Ascending aorta (tissue), 2 donors: ENCODE data around the gene COPS9. TPM values are rescaled to one million over a fixed set of nuclear protein-coding genes. Genes with fewer than 3 reads are reported as not detected.

Source experiments
- DNase-seq, 2 donors: peaks; one replicate each; pipeline ENCODE4 v3.0.0-alpha.2; 2019; ENCODE audit warnings: low spot score in 2 of 2
- H3K27ac ChIP-seq, 2 donors: fragments of 200-600 bp; sonication (generic); one replicate each; pipeline ENCODE4 v1.5.1; 2016 to 2017; ENCODE audit warnings: mild to moderate bottlenecking in 1 of 2
- H3K27me3 ChIP-seq: fragments of 200-600 bp; sonication (generic); one replicate; pipeline ENCODE4 v1.5.1; 2017
- H3K36me3 ChIP-seq, 2 donors: fragments of 200-600 bp; sonication (generic); one replicate each; pipeline ENCODE4 v1.5.1; 2016
- H3K4me1 ChIP-seq, 2 donors: fragments of 200-600 bp; sonication (generic); one replicate each; pipeline ENCODE4 v1.5.1; 2016 to 2017; ENCODE audit warnings: mild to moderate bottlenecking in 1 of 2
- H3K4me3 ChIP-seq, 2 donors: fragments of 200-600 bp; sonication (generic); one replicate each; pipeline ENCODE4 v1.5.1; 2016 to 2017; ENCODE audit warnings: mild to moderate bottlenecking in 1 of 2
- H3K9me3 ChIP-seq, 2 donors: fragments of 200-600 bp; sonication (generic); one replicate each; pipeline ENCODE4 v1.5.1; 2016
- CTCF ChIP-seq, 3 experiments: fragments of 200-600 bp in 2 of 3; fragments of 450-650 bp in 1 of 3; sonication (generic) in 2 of 3; IDR thresholded peaks; one replicate each; pipeline ENCODE4 v1.5.1; 2016 to 2019; ENCODE audit warnings: antibody characterized with exemption in 3 of 3, mild to moderate bottlenecking in 1 of 3, moderate library complexity in 1 of 3
- intact Hi-C: fragments of 100-400 bp; cut with DNase I; formaldehyde crosslinking; loops from one replicate; pipeline ENCODE4 v1.15.1; 2023
- total RNA-seq: library from RNA; depleted of rRNA; stranded (reverse); fragments of >200 nt; gene quantifications from one replicate; pipeline ENCODE4 v1.1.0, GENCODE V29; 2016

COPS9 gene
- total RNA-seq, 1 donor from 2014 or later: 4.7 TPM

DNA sequence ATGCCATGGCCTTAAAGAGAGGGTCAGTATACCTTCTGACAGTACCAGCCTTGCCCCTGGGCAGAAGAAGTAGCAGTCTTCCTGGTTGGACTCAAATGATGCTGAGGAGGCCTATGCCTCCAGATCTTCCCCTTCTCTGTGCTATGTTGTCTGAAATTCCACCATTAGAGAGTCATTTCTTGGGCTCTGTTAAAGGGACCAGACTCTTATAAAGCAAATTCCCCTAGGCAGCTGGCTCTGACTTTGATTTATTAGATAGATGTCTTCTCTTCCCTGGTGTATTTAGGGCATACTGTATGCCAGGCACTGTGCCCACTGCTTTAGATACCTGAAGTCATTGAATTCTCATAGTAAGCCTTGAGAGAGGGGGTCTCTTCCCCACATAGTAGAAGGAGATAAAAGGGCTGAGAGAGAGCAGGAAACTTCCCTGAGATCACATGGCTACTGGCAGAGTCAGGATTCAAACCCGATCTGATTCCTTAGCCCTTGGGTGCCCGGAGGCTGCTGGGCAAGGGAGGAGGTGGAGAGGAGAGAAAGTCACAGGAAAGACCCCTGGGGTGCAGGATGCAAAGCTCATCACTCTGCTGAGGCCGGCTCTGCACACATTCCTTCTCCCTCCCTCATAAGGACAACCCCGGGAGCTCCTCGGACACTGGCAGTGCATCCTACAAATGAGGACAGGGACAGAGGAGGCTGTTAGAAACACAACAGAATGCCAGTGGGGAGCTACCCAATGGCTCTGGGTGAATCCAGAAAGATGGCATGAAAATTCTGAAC lies 23.0 kb downstream of the COPS9 start:
- no peaks in the 10 kb centered on the region for H3K4me1 ChIP-seq
- H3K4me3 ChIP-seq: no peak overlapping the region
- intact Hi-C loops: no loop called here
- no peak overlapping the region for H3K27ac ChIP-seq
- no peak for TF ChIP-seq CTCF (IDR thresholded peaks at IDR 0.05)
- no peaks in the 10 kb centered on the region for H3K9me3 ChIP-seq
- no peaks in the 10 kb centered on the region for H3K27me3 ChIP-seq
- no peak for DNase-seq
- H3K36me3 ChIP-seq: no peaks in the 10 kb centered on the region

GRCh38 chr2:240111253-240111652 lies 24.9 kb downstream of the COPS9 start:
- H3K4me1 ChIP-seq: no peaks in the 10 kb centered on the region
- no peak for TF ChIP-seq CTCF (IDR thresholded peaks at IDR 0.05)
- no peak overlapping the region for H3K4me3 ChIP-seq
- H3K36me3 ChIP-seq: no peaks in the 10 kb centered on the region
- no peak for DNase-seq
- no peaks in the 10 kb centered on the region for H3K27me3 ChIP-seq
- H3K27ac ChIP-seq: no peak overlapping the region
- H3K9me3 ChIP-seq: no peaks in the 10 kb centered on the region
- intact Hi-C loops: no loop called here

GRCh38 chr2:240109386-240109785 lies 26.7 kb downstream of the COPS9 start:
- intact Hi-C loops: no loop called here
- no peak overlapping the region for H3K4me3 ChIP-seq
- H3K27me3 ChIP-seq: no peaks in the 10 kb centered on the region
- H3K36me3 ChIP-seq: no peaks in the 10 kb centered on the region
- no peak for TF ChIP-seq CTCF (IDR thresholded peaks at IDR 0.05)
- no peaks in the 10 kb centered on the region for H3K9me3 ChIP-seq
- no peaks in the 10 kb centered on the region for H3K4me1 ChIP-seq
- H3K27ac ChIP-seq: no peak overlapping the region
- DNase-seq: no peak

GRCh38 chr2:240107477-240107796 lies 28.7 kb downstream of the COPS9 start:
- intact Hi-C loops: no loop called here
- no peak for DNase-seq
- no peaks in the 10 kb centered on the region for H3K4me1 ChIP-seq
- H3K36me3 ChIP-seq: no peaks in the 10 kb centered on the region
- H3K4me3 ChIP-seq: no peak overlapping the region
- TF ChIP-seq CTCF (IDR thresholded peaks at IDR 0.05): no peak
- H3K27me3 ChIP-seq: no peaks in the 10 kb centered on the region
- H3K9me3 ChIP-seq: no peaks in the 10 kb centered on the region
- no peak overlapping the region for H3K27ac ChIP-seq

DNA sequence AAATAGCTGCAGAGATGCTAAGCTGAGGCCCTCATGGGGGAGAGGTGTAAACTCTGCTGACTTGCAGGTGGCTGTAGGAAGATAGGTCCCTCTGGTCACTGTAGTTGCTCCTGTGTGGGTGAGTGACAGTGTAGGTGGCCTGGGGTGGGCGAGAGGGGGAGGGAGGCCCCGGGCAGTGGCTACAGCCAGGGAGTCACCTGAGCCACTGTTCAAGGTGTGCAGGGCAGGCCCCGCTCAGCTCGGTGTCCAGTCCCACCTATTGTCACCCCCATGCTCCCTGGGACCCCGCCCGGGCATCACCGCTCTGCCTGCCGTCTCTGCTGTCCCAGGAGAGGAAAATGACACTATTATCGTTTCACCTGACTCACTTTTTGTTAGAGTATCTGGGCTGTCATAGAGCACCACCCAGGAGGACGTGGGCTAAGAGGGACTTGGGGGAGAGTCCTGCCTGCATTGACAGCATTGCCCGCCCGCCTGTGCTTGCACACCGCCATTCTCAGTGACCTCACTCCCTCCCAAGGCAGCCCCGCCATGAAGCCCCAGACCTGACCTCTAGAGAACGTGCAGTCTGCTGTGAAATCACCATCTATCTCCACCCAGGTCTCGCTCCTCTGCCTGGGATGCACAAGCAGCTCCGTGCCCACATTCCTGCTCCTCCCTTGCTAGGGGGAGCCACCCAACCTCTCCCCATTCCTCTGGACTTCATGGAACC lies 29.2 kb downstream of the COPS9 start:
- TF ChIP-seq CTCF (IDR thresholded peaks at IDR 0.05): no peak
- H3K4me3 ChIP-seq: no peak overlapping the region
- H3K27me3 ChIP-seq: no peaks in the 10 kb centered on the region

More for the DNA sequence above, 29.2 kb downstream of the COPS9 start:
- intact Hi-C loops: no loop called here
- Histone ChIP-seq H3K9me3 (no peaks in the 10 kb centered on the region), H3K4me1 (no peaks in the 10 kb centered on the region), H3K36me3 (no peaks in the 10 kb centered on the region), H3K27ac (no peak overlapping the region)
- no peak for DNase-seq
